GM04504 (cell line): ENCODE results near the gene SPPL3.
"Not testable (repeated sequence)": the region's sequence is repeated elsewhere in the genome, so short reads cannot be mapped to it uniquely, and the experiment has no call there.

Experiments used
- DNase-seq: peaks from one replicate; pipeline ENCODE4 v3.0.0-alpha.2; 2012; ENCODE audit warnings: low read depth

Gene SPPL3

DNA sequence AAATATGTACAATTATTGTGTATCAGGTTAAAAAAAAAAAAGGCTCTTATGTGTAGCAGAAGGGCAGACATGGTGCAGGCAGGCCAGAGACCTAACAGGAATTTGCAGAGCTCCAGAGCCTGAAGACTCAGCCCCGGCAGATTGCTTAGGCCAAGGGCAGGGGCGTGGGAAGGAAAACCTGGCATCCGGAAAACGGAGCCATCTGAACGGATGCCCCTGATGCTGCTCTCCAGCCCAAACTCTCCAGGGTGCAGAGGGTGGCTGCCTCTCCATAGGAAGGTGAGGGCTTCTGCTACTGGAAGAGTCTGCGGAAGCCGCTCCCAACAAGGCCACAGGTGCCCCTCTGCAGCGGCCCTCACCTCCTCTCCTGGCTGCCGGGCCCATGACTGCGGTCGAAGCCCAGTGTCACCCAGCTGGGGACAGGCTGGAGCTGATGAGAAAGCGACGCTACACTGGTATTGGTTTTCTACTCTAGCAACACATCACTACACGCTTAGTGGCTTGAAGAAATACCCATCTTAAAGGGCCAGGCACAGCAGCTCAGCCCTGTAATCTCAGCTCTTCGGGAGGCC is 159.2 kb downstream of the SPPL3 start:
- DNase-seq = no peak

DNA sequence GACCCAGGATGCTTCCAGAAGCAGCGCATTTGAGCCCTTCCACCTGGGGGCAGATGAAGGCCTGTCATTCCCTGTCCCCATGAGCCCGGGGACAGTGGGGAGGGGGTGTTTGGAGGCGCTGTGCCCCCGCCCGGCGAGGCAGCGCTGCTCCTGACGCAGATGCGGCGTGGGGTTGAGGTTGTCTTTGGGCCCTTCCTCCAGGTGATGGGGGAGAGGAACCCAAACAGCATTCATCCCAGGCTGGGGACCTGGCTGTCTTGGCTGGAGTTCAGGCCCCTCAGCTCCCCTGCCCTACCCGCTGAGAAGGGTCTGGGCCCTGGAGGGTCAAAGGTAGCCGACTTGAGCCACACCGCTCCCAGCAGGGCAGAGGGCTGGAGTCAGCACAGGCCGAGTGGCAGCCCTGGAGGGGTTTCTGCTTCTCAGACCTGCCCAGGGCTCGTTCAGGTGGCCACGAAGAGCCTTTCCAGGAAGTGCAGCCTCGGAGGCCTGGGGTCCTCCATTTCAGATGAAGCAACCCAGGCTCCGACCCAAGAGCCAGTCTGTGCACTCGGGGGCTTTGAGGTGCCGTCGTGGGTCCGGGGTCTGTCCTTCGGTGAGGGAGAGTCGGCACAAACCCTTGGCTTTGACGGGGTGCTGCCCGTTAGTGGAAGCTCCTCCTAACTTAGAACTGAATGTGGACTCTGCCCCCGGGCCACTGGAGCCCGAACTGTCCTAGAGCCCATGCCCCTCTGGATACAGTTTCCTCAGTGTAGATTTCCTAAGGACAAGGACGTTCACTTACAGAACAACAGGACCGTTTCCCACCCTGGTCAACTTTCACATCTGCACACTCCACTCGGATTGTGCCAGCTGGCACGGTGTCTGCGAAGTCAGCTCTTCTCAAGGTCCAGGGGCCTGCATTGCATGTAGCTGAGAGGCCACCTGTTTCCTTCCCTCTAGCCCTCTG is 162.4 kb downstream of the SPPL3 start:
- DNase-seq = no peak

DNA sequence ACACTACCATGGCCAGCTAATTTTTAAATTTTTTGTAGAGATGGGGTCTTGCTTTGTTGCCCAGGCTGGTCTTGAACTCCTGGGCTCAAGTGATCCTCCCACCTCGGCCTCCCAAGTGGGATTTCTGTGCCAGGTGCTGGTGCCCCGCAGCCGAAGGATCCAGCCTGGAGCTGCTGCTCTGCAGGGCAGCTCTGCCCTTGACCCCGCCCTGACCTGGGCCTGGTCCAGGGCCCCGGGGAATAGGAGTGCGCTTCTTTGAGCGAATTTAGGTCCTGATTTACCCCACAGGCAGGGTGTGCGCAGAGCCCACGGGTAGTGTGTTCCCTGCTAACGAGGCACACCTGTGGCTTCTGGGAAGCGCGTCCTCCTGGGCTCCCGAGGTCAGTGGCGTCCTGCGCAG is 163.3 kb downstream of the SPPL3 start:
- no peak for DNase-seq

DNA sequence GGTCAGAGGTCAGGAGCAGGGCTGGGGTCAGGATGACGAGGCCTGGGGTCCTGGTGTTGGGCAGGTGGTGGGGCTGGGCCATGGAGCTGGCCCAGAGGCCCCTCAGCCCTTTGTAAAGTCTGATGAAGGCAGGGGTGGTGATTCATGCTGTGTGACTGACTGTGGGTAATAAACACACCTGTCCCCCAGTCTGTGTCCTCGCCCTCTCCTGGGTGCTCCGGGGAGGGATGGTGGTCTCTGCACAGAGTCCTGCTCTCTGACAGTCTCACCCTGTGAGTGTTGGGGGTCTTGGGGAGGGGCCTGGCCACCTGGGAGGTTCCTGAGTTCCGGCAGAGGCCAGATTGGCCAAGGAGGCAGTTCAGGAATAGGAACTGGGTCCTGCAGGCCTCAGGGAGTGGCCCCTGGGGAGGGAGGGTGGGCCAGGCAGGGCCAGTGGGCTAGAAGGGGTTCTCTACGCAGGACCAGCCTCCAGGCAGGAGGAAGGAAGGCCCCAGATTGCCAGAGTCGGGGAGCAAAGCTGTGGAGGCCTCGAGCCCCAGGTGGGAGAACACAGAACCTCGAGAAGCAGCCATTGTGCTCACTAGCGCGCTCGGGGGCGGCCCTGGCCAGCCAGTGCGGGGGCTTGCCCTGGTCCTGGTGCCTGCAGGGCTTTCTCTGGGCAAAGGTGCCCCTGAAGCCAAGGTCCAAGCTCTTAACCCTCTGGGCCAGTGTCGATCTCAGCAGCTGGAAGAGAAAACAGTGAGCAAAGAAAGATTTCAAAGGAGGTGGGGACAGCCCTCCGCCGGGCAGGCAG is 164.1 kb downstream of the SPPL3 start:
- no peak for DNase-seq

DNA sequence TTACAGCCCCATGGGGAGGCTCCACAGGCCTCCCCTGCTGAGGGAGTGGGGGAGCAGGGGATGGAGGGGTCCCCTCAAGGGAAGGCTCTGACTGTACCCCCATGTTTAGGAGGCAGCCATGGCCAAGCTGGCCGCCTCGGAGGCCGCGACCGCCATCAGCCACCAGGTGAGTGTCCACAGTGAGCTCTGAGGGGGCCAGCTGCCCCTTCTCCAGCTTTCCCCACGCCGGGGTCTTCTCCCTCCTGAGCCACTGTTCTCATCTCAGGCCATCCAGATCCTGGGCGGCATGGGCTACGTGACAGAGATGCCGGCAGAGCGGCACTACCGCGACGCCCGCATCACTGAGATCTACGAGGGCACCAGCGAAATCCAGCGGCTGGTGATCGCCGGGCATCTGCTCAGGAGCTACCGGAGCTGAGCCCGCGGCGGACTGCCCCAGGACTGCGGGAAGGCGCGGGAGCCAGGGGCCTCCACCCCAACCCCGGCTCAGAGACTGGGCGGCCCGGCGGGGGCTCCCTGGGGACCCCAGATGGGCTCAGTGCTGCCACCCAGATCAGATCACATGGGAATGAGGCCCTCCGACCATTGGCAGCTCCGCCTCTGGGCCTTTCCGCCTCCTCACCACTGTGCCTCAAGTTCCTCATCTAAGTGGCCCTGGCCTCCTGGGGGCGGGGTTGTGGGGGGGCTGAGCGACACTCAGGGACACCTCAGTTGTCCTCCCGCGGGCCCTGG is 165.0 kb downstream of the SPPL3 start:
- no peak for DNase-seq

DNA sequence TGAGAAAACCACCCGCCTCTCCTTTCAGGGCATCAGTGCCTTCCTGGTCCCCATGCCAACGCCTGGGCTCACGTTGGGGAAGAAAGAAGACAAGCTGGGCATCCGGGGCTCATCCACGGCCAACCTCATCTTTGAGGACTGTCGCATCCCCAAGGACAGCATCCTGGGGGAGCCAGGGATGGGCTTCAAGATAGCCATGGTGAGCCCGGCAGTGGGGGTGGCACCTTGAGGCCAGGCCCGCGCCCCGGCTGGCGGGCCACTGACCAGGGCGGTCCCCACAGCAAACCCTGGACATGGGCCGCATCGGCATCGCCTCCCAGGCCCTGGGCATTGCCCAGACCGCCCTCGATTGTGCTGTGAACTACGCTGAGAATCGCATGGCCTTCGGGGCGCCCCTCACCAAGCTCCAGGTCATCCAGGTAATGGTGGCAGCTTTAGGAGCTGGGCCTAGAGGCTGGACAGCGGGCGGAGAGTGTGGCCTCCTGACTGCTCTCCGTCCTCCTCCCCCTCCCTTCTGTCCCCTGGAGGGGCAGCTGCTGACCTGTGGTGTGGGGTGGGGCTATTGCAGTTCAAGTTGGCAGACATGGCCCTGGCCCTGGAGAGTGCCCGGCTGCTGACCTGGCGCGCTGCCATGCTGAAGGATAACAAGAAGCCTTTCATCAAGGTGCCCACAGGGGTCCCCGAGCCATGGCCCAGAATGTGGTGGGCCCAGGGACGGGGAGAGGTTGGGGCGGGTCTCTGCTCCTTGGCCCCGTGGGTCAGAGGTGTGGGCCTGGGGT is 165.7 kb downstream of the SPPL3 start:
- DNase-seq = no peak

DNA sequence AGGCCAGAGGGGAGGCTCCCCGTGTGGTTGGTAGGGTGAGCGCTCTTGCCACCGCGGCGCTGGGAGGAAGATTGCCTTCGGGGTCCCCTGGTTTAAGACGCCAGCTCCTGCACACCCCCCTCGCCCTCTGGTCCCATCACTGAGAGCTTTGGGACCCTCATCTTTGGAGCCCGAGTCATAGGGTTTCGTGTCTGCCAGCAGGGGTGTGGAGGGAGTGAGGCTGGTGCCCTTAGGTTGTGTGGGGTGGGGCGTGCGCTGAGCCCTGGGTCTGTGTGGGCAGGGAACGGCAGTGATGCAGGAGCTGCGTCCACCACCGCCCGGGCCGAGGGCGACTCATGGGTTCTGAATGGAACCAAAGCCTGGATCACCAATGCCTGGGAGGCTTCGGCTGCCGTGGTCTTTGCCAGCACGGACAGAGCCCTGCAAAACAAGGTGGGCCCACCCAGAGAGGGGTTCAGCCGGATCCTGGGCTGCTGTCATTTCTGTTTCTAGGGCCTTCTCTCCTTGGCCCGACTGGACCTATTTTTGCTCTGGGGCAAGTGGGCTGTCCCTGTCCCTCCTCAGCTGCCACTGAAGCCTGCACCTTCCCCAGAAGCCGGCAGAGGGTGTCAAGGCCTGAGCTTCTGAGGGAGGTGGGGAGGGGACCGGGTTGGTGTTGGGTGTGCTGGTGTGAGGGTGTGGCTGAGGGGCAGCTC is 166.5 kb downstream of the SPPL3 start:
- no peak for DNase-seq

DNA sequence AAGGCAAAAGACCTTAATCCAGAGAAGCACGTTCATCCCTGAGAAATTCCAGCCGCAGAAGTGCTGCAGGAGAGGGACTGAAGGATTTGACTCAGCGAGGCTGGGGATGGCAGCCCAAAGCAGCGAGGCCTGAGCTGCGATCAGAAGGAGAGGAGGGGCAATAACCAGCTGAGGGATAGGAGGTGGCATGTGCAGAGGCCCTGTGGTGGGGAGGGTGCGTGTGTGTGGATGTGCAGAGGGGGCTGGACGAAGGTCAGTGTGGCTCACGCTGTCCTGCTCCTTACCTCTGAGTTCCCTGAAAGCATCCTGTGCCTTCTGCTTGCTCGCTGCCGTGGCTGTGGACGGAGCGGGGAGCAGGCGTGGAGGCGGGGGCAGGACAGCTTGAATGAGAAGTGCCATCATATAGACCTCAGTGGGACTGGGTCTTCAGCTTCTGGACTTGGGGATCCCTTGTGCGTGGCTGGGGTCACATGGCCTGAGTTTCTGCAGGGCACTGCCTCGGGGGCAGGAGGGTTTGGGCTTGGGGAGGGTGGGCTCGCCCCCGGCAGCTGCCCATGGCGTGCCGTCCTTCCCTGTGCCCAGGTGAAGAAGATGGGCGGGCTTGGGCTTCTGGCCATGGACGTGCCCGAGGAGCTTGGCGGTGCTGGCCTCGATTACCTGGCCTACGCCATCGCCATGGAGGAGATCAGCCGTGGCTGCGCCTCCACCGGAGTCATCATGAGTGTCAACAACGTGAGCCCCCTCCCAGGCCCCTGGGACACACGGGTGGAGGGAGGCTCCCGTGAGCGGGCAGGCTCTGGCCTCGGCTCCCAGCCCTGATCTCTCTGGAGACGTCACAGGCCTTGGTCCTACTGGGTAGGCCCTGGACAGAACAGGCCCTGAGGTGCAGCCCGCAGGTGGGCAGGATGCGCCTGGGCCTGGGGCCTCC is 167.5 kb downstream of the SPPL3 start:
- no peak for DNase-seq

DNA sequence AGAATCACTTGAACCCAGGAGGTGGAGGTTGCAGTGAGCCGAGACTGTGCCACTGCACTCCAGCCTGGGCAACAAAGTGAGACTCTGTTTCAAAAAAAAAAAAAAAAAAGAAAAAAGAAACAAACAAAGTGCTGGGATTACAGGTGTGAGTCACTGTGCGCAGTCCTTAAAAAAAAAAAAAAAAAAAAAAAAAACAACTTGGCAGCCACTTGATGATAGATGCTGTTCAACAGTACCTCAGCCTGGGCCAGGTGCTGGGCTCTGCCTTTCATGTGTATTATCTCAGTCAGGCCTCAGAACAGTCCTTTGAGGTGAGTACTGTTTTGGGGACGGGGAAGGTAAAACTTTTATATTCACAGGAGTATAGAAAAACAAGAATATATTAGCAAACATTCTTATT is 169.0 kb downstream of the SPPL3 start:
- no peak for DNase-seq

DNA sequence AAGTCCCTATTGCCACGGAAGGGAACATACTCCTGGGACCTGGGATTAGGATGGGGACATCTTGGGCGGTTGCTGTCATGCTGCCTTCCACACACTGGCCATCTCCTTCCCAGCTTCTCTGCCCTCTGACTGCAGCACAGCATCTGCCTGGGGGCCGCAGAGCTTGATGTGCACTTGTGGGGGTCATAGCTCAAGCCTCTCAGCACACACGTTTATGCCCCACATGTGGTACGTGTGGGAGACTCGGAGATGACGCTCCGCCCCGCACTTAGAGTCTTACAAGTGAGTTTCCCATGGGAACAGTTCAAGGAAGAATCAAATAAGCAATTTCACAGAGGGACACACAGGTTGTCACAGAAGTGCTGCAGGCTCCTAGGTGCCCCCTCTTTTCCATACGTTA is 169.9 kb downstream of the SPPL3 start:
- no peak for DNase-seq

DNA sequence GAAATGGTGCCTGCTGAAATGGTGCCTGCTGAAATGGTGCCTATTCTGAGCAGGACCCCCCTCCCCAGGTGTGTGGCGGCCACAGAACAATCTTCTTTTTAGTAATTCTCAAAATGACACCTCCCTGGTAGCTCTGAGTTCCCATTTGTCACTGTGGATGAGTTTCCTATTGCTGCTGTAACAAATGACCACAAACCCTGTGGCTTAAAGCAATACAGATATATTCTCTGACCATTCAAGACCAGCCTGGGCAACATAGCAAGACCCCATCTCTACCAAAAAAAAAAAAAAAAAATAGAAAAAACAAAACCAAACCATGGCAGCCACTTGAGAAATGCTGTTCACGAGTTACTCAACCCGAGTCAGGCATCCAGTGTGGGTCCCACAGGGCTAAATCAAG is 170.6 kb downstream of the SPPL3 start:
- DNase-seq = no peak

DNA sequence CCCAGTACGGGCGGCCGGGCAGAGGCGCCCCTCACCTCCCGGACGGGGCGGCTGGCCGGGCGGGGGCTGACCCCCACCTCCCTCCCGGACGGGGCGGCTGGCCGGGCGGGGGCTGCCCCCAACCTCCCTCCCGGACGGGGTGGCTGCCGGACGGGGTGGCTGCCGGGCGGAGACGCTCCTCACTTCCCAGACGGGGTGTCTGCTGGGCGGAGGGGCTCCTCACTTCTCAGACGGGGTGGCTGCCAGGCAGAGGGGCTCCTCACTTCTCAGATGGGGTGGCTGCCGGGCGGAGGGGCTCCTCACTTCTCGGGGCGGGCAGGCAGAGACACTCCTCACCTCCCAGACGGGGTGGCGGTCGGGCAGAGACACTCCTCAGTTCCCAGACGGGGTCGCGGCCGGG is 172.0 kb downstream of the SPPL3 start:
- not testable (repeated sequence) for DNase-seq

DNA sequence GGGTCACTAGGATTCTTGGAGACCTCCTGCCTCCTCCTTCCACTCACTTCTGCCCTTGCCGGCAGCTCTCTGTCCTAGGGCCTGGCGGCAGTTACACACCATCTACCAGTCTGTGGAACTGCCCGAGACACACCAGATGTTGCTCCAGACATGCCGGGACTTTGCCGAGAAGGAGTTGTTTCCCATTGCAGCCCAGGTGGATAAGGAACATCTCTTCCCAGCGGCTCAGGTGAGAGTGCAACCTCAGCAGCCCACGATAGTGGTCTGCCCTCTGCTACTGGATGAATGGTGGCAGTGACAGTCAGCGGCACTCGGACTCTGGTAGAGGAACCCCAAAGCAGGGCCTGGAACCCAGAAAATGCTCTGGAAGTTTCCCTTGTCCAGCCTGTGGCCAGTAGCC is 177.2 kb downstream of the SPPL3 start:
- no peak for DNase-seq

DNA sequence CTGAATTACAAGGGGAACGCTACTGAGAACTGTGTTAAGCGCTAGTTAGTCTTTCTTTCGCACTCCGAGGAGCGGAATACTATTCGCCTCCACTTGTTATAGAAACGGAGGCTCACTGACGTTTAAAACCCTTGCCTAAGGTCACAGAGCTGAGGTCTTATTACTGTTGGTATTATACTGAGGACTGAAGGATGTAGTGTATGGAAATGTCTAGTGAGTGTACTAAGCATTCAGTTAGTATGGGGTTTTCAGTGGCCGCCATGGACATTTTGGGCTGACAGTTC is 177.7 kb downstream of the SPPL3 start:
- DNase-seq = no peak

DNA sequence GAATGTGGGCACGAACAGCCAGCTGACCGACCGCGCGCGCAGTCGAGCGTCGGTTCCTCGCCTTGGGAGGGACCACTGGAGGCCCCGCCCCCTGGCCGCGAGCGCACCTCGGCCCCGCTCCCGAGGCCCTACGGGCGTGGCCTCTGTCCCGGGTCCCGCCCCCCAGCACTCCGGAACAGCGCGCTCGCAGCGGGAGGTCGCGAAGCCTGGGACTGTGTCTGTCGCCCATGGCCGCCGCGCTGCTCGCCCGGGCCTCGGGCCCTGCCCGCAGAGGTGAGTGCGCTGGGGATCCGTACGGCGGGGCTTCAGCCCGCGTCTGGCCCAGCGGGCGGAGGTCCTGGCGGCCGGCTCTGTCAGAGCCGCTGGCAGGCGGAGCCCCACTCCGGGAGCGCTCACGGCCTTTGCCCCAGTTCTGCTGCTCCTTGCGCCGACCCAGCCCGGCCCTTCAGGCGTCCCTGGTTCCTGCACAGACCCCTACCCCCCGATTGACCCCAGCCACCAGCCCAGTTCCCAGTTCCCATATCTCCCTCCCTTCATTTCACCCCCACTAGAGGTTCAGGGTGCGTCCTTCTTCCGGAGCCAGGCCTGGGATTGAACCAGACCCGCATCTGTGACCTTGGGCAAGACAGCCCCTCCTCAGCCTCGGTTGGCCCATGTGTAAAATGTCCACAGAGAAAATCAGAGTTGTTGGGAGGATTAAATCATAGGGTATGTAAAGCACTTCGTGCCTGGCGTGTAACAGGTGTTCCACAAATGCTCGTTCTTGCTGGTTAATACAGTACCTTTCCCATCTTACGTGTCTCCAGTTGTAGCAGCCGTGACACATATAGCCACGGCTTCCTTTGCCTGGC is 178.3 kb downstream of the SPPL3 start, which contains the start of gene ACADS:
Gene ACADS, plus strand, starts transcription at position 168 of the 851 bp plus-strand sequence. Its CDS starts 60 bp downstream, at position 228.
- peak; percentile 60 for DNase-seq

DNA sequence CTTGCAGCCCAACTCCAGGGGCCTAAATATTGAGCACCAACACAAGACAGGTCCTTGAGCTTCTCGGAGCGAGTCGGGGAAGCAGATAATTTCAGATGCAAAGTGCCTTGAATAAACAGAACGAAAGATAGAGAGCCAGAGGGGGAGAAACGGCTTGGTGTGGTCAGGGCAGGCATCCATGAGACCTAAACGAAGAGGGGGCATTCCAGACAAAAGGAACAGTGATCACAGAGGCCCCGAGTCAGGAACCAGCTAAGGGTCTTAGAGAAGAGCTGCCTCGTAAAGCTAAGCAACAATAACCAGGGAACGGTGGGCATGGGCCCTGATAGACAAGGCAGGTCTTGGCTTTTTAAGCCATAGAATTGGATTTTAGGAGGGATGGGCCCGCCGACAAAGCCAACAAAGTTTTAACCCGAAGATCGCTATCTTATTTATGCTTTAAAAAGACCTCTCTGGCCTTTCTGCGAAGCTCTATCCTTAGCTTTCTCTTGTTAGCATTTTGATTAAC is 179.0 kb downstream of the SPPL3 start:
- DNase-seq = no peak

DNA sequence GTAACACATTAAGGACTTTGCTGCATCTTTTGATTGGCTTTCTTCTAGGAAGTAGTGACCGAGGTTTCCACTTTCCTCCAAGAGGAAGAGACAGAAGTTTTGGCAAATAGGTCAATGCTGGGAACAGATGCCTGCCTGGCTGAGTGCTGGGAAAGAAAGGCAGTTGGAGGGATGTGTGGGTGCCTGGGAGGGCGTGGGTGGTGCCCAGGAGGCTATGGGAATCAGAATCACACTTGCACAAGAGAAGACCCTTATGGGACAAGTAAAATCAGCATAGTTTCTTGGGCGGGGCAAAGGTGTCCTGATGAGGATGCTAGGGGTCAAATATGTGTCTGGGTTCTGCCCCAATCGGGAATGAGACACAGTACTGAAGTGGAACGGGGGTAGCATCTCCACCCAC is 179.4 kb downstream of the SPPL3 start:
- no peak for DNase-seq

DNA sequence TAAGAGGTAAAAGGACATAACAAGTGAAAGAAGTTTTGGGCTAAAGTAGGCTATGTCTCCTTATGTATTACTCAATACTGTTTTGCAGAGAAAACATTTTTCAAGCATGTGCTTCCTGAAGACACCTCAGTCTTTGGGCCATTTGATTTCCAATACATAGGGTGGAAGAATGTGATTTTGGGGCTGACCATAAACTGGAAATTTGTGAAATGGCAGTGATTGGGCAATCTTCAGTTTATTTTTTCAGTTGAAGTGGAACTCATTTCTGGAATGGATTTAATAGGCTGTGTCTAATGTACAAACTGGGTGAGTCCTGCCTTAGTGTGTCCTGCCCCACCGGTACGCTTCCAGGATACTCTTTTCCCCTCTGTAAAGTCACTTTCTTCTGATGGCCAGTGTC is 181.4 kb downstream of the SPPL3 start:
- DNase-seq = no peak

DNA sequence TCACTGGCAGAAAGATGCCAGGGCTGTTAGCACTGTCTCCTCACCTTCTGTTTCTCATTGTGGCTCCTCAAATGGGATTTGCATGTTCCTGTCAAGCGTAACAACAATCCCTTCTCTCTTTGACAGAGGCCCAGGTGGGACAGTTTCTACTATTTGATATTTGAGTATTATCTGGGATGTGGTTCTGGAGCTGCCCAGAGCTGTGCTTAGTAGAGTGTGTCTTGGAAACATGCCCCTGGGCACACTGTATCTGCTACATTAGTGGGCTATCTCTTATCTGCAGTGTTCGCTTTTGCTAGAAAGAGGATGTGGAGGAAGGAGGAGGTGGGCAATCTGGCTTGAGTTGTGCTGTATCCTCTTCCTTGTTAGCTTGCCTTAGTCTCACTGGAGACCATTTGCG is 182.3 kb downstream of the SPPL3 start:
- DNase-seq = no peak
